HEK293 (cell line): Measurements from ENCODE around the gene STEAP3.

Source experiments
- ZNF549 ChIP-seq: fragments of 450-650 bp; IDR thresholded peaks from 2 replicates; pipeline ENCODE4 v1.5.1; 2018; ENCODE audit warnings: missing biosample characterization, missing genetic modification characterization, mild to moderate bottlenecking, inconsistent platforms, moderate library complexity
- TF ChIP-seq, protein P1 (sequence below): fragments of 450-650 bp; formaldehyde crosslinking; IDR thresholded peaks from 2 replicates; pipeline ENCODE4 v1.5.1; 2016; ENCODE audit warnings: missing biosample characterization, missing genetic modification characterization
- TF ChIP-seq, protein P2 (sequence below): fragments of 450-650 bp; formaldehyde crosslinking; IDR thresholded peaks from 2 replicates; pipeline ENCODE4 v1.5.1; 2016; ENCODE audit warnings: missing biosample characterization, missing genetic modification characterization

DNA sequence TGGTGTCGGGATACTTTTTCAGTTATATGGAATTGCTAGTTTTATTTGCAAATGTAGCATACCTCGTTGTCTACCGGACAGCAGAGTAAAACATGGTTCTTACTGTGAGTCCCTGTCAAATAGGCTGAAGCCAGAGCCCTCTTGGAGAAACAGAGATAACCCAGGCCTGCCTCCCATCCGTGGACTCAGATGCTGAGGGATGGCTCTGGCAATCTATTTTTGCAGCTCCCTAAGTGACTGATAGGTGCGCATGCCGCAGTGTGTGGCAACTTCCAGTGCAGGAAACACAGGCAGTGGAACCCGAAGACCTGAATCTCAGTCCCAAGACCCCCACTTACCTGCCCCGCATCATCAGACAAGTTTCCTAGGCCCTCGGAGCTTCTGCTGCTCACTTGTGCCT is 33.6 kb downstream of the STEAP3 start:
- TF ChIP-seq, protein P1, sequence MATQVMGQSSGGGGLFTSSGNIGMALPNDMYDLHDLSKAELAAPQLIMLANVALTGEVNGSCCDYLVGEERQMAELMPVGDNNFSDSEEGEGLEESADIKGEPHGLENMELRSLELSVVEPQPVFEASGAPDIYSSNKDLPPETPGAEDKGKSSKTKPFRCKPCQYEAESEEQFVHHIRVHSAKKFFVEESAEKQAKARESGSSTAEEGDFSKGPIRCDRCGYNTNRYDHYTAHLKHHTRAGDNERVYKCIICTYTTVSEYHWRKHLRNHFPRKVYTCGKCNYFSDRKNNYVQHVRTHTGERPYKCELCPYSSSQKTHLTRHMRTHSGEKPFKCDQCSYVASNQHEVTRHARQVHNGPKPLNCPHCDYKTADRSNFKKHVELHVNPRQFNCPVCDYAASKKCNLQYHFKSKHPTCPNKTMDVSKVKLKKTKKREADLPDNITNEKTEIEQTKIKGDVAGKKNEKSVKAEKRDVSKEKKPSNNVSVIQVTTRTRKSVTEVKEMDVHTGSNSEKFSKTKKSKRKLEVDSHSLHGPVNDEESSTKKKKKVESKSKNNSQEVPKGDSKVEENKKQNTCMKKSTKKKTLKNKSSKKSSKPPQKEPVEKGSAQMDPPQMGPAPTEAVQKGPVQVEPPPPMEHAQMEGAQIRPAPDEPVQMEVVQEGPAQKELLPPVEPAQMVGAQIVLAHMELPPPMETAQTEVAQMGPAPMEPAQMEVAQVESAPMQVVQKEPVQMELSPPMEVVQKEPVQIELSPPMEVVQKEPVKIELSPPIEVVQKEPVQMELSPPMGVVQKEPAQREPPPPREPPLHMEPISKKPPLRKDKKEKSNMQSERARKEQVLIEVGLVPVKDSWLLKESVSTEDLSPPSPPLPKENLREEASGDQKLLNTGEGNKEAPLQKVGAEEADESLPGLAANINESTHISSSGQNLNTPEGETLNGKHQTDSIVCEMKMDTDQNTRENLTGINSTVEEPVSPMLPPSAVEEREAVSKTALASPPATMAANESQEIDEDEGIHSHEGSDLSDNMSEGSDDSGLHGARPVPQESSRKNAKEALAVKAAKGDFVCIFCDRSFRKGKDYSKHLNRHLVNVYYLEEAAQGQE (tag by site-specific recombination), result no peak
- TF ChIP-seq, protein P2, sequence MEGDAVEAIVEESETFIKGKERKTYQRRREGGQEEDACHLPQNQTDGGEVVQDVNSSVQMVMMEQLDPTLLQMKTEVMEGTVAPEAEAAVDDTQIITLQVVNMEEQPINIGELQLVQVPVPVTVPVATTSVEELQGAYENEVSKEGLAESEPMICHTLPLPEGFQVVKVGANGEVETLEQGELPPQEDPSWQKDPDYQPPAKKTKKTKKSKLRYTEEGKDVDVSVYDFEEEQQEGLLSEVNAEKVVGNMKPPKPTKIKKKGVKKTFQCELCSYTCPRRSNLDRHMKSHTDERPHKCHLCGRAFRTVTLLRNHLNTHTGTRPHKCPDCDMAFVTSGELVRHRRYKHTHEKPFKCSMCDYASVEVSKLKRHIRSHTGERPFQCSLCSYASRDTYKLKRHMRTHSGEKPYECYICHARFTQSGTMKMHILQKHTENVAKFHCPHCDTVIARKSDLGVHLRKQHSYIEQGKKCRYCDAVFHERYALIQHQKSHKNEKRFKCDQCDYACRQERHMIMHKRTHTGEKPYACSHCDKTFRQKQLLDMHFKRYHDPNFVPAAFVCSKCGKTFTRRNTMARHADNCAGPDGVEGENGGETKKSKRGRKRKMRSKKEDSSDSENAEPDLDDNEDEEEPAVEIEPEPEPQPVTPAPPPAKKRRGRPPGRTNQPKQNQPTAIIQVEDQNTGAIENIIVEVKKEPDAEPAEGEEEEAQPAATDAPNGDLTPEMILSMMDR (tag by site-specific recombination), result no peak
- TF ChIP-seq ZNF549 (tag by site-specific recombination), result no peak
